ENCODE data around the gene INAFM1. TPM values are rescaled to one million over a fixed set of nuclear protein-coding genes. Genes with fewer than 3 reads are reported as not detected.

Gene INAFM1
- 10 to 100 TPM; 10.3 to 18.6 TPM for total RNA-seq

GRCh38 chr19:47274071-47274890 lies at the start of gene INAFM1:
TSS of gene INAFM1 (plus strand) at chr19:47274885. CDS start at chr19:47274920, 35 bp downstream.
- Histone ChIP-seq H3K27ac (peak within 1 kb of the TSS; percentile 96 to 99), H3K4me1 (ENCODE audit: control insufficient read depth in 1 of 2, low read depth in 2 of 2) (peaks cover 11 to 49% of the 10 kb centered on the region in 2 donors)
- no peak for TF ChIP-seq CTCF (IDR thresholded peaks at IDR 0.05)

GRCh38 chr19:47225746-47226425 lies 48.8 kb upstream of the INAFM1 start:
- Histone ChIP-seq H3K36me3 (peaks cover 16% of the 10 kb centered on the region), H3K9me3 (no peaks in the 10 kb centered on the region), H3K27ac (peak overlapping the region; percentile 99 to 100), H3K4me3 (peak overlapping the region; percentile 97), H3K27me3 (replicated peaks; ENCODE audit: insufficient read depth) (no peaks in the 10 kb centered on the region), H3K4me1 (ENCODE audit: control insufficient read depth in 1 of 2, low read depth in 2 of 2) (peaks cover 12 to 39% of the 10 kb centered on the region in 2 donors)
- TF ChIP-seq CTCF (IDR thresholded peaks at IDR 0.05): peak; percentile 29
- peak; percentile 33 for DNase-seq (ENCODE audit: low spot score)
- peak; percentile 31 for ATAC-seq (ENCODE audit: insufficient number of reproducible peaks, low FRiP score, low read depth)

More at GRCh38 chr19:47274071-47274890, at the start of gene INAFM1:
- peaks cover 22% of the 10 kb centered on the region for H3K36me3 ChIP-seq
- H3K4me3 ChIP-seq: peak within 1 kb of the TSS; percentile 91
- H3K27me3 ChIP-seq (replicated peaks; ENCODE audit: insufficient read depth): no peaks in the 10 kb centered on the region
- ATAC-seq (ENCODE audit: insufficient number of reproducible peaks, low FRiP score, low read depth) (peak; percentile 72), DNase-seq (ENCODE audit: low spot score) (peak; percentile 91)
- no peaks in the 10 kb centered on the region for H3K9me3 ChIP-seq

- TF ChIP-seq CTCF (IDR thresholded peaks at IDR 0.05): no peak
- Histone ChIP-seq H3K36me3 (peaks cover 8% of the 10 kb centered on the region), H3K27me3 (replicated peaks; ENCODE audit: insufficient read depth) (no peaks in the 10 kb centered on the region), H3K4me1 (ENCODE audit: control insufficient read depth in 1 of 2, low read depth in 2 of 2) (peaks cover 14 to 44% of the 10 kb centered on the region in 2 donors), H3K9me3 (no peaks in the 10 kb centered on the region), H3K4me3 (peak overlapping the region; percentile 97), H3K27ac (peak overlapping the region; percentile 99 to 100)
- no peak for ATAC-seq (ENCODE audit: insufficient number of reproducible peaks, low FRiP score, low read depth)
- DNase-seq (ENCODE audit: low spot score): peak; percentile 39
Measured at GRCh38 chr19:47226426-47227351, 48.0 kb upstream of the INAFM1 start.

- Histone ChIP-seq H3K27me3 (replicated peaks; ENCODE audit: insufficient read depth) (no peaks in the 10 kb centered on the region), H3K4me3 (peak overlapping the region; percentile 97), H3K27ac (peak overlapping the region; percentile 99 to 100), H3K4me1 (ENCODE audit: control insufficient read depth in 1 of 2, low read depth in 2 of 2) (peaks cover 17 to 52% of the 10 kb centered on the region in 2 donors), H3K9me3 (no peaks in the 10 kb centered on the region), H3K36me3 (no peaks in the 10 kb centered on the region)
- ATAC-seq (ENCODE audit: insufficient number of reproducible peaks, low FRiP score, low read depth) (peak; percentile 9), DNase-seq (ENCODE audit: low spot score) (peak; percentile 74)
- TF ChIP-seq CTCF (IDR thresholded peaks at IDR 0.05): no peak
Measured at GRCh38 chr19:47227352-47228167, 47.1 kb upstream of the INAFM1 start.
